GM15510 (cell line): ENCODE results near the gene ID3.

Source experiments
- POLR2A ChIP-seq: IDR thresholded peaks from 3 replicates; pipeline ENCODE4 v1.6.1; 2011; ENCODE audit warnings: borderline replicate concordance; ENCODE audit not compliant: insufficient read length; ENCODE audit errors: extremely low read depth

The ID3 gene

GRCh38 chr1:23559136-23559984, at the start of gene ID3:
ID3 (minus strand) TSS chr1:23559501; CDS start chr1:23559426, 75 bp downstream.
- peak; percentile 99 for TF ChIP-seq POLR2A

DNA sequence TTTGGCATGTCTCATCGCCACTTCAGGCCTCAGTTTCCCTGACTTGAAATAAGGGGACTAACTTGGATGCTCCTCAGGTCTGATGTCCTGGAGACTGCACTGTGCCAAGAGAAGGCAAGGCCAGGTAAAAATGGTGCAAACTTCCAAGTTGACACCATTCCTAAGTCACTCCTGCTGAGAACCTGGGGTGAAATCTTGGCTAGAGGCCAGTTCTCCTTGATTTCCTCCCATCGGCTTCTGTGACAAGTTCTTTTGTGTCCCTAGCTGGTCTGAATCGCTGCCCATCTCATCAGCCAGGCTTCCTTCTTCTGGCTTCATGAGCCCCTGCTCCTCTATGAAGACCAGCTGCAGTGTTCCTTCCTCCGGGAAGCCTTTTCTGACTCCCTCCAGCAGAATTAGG, 48.6 kb upstream of the ID3 start:
- TF ChIP-seq POLR2A, result no peak

- no peak for TF ChIP-seq POLR2A
Observed at GRCh38 chr1:23601968-23602876, 42.9 kb upstream of the ID3 start.

- TF ChIP-seq POLR2A, result no peak
Observed at GRCh38 chr1:23601135-23601967, 42.0 kb upstream of the ID3 start.

DNA sequence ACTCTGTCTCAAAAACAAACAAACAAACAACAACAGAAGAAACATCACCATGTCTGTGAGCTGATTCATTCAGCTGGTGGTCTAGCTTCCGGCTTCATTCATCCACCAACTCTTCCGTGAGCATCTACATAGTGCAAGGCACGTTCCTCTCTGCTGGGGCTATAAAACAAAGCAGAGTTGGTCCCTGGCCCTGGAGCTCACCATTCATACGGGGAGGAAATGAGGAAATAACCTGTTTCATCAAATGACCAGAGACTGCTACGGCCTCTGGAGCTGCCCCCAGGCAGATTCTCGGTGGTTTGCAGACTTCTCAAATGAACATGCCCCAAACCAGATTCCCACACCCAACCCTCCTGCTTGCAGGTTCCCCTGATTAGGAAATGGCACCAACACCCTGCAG, 41.0 kb upstream of the ID3 start:
- no peak for TF ChIP-seq POLR2A

DNA sequence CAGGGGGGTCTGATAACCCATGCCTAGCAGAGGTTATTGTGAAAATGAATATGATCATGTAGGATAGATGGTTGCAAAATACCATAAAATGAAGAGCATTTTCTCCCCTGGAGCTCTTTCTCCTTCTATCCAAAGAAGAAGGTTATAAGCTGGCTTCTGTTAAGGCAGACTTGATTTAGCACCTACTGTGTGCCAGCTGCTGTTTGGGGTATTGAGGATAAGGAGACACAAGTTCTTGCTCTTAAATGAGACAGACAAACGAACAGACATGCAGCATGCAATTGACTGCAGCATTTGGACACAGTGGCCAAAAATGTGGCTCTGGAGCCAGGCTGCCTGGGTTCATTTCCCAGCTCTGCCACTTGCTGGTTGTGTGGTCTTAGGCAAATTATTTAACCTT, 39.8 kb upstream of the ID3 start:
- no peak for TF ChIP-seq POLR2A

DNA sequence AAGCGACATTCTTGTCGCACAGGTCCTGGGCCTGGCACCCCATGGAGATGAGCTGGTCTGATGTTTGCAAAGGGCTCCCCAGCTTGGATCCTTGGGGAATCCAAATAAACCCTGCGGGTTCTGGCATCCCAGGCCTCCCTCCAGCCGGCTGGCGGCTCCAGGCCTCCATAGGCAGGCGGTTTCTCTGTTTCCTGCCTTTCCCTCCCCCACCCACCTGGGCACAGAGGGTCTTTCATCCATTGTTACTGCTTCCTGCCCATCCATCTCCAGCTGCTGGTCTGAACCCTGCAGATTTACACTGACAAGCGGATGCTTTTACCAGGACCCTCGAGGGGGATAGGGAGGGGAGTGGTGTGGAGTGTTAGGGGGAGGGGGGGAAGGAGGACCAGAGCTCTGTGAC, 39.1 kb upstream of the ID3 start:
- TF ChIP-seq POLR2A, result no peak

- TF ChIP-seq POLR2A, result no peak
Observed at GRCh38 chr1:23597635-23598388, 38.5 kb upstream of the ID3 start.

- no peak for TF ChIP-seq POLR2A
Observed at GRCh38 chr1:23596382-23597358, 37.4 kb upstream of the ID3 start.

GRCh38 chr1:23594927-23595353, 35.6 kb upstream of the ID3 start:
- peak; percentile 32 for TF ChIP-seq POLR2A

- TF ChIP-seq POLR2A, result no peak
Observed at GRCh38 chr1:23594149-23594907, 35.0 kb upstream of the ID3 start.

- TF ChIP-seq POLR2A, result peak; percentile 9
Observed at GRCh38 chr1:23593556-23594148, 34.4 kb upstream of the ID3 start.
